GM11168 (cell line): Measurements from ENCODE around the gene NRM.
"Not testable (repeated sequence)": the region's sequence is repeated elsewhere in the genome, so short reads cannot be mapped to it uniquely, and the experiment has no call there.

ENCODE experiments used
- in situ Hi-C: fragments of 300-500 bp; cut with MboI; formaldehyde crosslinking; loops from one replicate; pipeline ENCODE4 v1.12.0; 2022; ENCODE audit warnings: low sequenced_read_pairs; ENCODE audit not compliant: unreplicated experiment

NRM gene

GRCh38 chr6:30721198-30722024 is 30.6 kb upstream of the NRM start:
- in situ Hi-C loops: loop anchor here (5.0 kb wide), 1 partner anchor 49 kb away; the partner anchor contains the start of gene DHX16

GRCh38 chr6:30720738-30721197 is 30.0 kb upstream of the NRM start:
- in situ Hi-C loops: loop anchor here (5.0 kb wide), 1 partner anchor 48 kb away; the partner anchor contains the start of gene DHX16

GRCh38 chr6:30719791-30720737 is 29.3 kb upstream of the NRM start, which contains the start of gene TUBB:
Gene TUBB, plus strand, starts transcription at chr6:30720352. Its CDS starts 155 bp downstream, at chr6:30720507.
- in situ Hi-C loops: loop anchor here (5.0 kb wide), 1 partner anchor 48 kb away; the partner anchor contains the start of gene DHX16

DNA sequence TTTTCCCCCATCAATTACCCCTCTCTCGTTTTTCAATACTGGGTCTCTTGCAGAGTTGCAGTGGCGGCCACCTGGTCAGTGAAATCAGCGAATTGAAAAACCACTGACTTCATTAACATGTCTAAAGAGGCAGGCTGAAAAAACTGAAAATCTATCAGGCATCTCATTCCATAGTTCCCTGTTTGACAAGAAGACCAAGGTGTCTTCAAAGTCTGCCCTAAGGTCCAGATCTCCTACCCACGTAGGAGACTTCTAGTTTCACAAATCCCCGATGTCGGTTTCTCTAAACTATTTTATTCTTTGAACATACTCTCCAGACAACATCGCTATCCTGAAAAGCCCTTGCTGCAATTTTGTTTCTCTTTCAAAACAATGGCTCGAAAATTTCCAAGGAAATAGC is 28.6 kb upstream of the NRM start:
- in situ Hi-C loops: no loop called here

DNA sequence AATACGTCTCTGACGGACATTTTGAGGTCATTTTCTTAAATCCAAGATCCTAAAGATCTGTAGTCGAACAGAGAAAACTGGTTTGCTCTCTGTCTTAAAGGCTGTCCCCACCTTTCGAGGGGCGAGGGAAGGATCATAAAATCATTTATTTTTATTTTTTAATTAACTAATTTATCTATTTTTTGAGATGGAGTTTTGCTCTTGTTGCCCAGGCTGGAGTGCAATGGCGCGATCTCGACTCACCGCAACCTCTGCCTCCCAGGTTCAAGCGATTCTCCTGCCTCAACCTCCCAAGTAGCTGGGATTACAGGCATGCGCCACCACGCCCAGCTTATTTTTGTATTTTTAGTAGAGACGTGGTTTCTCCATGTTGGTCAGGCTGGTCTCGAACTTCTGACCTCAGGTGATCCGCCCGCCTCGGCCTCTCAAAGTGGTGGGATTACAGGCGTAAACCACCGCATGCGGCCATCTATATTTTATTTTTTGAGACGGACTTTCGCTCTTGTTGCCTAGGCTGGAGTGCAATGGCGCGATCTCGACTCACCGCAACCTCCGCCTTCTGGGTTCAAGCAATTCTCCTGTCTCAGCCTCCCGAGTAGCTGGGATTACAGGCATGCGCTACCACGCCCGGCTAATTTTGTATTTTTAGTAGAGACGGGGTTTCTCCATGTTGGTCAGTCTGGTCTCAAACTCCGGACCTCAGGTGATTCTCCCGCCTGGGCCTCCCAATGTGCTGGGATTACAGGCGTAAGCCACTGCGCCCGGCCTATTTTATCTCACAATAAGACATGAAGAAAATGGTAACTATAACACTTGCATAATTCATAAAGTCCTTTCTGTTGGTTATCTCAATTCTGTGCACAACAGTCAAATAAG is 27.3 kb upstream of the NRM start:
- in situ Hi-C loops: not testable (repeated sequence)

DNA sequence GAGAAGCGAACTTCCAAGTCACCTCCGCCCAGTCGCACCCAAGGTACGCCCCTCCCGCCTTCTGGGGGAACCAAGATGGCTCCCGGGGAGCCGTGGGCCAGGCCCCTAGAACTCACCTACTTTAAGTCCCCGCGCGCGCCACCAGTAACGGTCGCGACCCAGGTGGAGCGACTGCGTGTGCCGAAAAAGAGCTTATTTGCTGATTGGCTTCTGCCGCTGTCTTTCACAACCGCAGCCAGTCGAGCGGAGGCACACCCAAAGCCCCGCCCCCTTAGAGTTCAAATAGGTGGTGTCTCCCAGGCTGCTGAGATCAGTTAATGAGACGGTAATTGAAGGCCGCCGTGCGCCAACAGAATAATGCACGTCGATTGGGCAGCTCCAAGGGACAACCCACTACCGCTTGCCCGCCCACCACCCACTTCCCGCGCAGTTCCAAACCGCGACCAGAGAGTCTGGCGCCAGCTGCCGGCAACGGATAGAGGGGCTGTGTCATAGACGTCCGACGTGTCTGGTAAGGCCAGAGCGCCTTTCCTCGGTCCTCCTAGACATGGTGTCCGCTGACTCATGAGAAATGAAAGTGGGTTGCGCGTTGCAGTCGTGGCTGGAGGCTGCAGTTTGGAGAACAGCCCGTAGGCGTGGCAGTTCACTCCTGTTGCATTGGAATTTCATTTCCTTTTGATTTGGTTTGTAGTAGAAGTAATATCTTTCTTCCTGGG is 26.5 kb upstream of the NRM start, which contains the start of gene MDC1:
Gene MDC1 (minus strand): TSS at position 153 of the 716 bp plus-strand sequence. CDS start 2,106 bp downstream, outside the sequence.
- in situ Hi-C loops: no loop called here

GRCh38 chr6:30716879-30717128 is 26.0 kb upstream of the NRM start:
- in situ Hi-C loops: no loop called here

DNA sequence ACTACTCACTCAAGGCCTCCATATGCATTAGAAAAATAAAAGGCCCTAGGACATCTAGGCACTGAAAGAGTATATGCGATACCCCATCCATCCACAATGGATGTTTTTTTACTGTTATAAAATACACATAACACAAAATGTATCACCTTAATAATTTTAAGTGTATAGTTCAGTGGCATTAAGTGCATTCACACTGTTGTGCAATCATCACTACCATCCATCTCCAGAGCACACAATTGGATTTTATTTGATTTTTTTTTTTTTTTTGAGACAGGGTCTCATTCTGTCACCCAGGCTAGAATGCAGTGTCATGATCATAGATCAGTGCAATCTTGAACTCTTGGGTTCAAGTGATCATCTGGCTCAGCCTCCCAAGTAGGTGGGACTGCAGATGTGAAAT is 23.5 kb upstream of the NRM start:
- in situ Hi-C loops: no loop called here

DNA sequence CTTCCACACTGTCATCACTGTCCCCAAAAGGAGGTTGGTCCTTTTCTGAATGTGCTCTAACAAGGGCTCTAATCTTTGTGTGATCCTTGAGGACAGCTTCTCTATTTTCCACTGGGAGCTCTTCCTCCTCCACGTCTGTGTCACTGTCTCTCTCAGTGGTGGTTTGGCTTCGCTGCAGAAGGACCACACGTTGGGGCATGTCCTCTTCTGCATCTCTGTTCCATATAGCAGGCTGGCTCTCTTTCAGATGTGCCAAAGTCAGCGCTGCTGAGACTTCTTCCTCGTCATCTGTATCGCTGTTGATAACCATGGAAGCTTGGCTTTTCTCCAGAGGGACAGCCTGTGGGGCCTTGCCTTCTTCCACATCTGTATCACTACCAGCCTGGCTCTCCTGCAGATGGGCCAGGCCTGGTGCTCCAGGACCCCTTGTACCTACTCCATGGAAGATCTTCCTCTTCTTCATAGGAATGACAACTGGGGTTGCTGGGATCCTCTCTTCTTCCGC is 21.7 kb upstream of the NRM start:
- in situ Hi-C loops: no loop called here

DNA sequence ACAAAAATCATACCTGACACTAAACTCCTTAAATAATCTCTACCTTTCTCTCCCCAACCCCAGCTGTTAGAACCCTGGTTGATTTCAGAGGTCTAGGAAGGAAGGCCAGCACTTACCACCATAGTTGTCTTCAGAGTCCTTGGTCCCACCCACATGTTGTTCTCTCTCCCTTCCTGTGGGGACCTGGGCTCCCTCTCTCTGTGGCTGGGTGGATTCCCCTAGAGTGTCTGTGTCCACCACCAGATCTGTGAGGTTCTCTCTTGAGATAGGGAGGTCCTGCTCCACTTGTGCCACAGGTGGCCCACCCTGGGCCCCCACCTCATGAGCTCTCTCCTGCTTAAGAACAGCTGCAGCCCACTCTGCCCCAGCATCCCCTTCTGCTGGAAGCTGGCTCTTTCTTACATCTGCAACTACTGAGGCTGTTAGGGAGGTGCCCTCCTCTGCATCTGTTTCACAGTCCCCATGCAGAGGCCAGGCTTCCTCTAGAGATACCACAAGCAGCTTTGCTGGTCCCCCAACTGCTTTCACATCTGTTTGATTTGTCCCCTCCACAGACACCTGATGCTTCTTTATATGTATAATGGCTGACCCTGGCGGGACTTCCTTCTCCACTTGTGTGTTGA is 21.1 kb upstream of the NRM start:
- in situ Hi-C loops: no loop called here

DNA sequence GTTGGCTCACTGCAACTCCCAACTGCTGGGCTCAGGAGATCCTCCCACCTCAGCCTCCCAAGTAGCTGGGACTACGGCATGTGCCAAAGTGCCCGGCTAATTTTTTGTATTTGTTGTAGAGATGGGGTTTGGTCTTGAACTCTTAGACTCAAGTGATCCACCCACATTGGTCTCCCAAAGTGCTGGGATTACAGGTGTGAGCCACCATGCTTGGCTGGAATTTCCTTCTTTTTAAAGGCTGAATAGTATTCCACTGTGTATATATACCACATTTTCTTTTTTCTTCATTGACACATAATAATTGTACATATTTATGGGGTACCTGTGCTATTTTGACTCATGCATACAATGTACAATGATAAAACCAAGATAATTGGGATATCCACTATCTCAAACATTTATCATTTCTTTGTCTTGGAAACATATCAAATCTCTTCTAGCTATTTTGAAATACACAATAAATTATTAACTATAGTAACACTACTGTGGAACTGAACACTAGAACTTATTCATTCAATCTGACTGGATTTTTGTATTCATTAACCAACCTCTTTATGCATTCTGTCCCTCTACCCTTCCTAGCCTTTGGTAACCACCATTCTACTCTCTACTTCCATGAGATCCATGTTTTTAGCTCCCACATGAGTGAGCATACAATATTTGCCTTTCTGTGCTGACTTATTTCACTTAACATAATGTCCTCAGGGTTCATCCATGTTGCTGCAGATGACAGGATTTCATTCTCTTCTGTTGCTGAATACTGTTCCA is 18.5 kb upstream of the NRM start:
- in situ Hi-C loops: no loop called here

GRCh38 chr6:30707281-30707850 is 16.6 kb upstream of the NRM start:
- in situ Hi-C loops: no loop called here

DNA sequence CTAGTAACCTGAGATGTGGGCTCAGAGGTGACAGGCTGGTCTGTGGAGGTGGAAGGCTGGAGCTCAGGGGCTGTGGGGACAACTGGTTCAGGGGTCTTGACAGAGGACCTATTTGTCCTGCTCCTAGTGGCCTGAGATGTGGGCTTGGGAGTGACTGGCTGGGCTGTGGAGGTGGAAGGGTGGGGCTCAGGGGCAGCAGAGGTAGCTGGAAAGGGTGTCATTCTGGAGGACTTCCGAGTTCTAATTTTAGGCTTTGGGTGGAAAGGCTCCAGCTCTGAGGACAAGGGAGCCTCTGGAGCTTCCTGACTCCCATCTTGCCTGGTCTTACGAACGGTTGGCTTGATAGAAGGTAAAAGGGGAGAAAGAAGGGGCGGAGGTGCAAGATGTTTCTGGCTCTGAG is 14.8 kb upstream of the NRM start:
- in situ Hi-C loops: no loop called here

DNA sequence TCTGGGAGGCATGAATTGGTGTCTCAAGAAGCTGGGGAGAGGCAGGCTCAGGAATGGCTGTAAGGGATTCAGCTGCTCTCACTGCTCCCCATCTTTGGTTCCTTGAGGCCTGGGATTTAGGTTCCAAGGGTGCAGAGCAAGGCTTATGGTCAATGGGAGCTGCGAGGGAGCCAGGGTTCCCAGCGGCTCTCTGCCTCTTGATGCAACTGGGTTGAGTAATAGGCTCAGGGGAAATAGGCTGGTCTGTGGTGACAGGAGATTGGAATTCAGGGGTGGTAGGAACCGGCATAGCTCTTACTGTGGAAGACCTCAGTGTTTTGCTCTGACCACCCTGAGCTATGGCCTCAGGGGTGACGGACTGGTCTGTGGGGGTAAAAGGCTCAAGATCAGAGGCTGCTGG is 13.0 kb upstream of the NRM start:
- in situ Hi-C loops: no loop called here

DNA sequence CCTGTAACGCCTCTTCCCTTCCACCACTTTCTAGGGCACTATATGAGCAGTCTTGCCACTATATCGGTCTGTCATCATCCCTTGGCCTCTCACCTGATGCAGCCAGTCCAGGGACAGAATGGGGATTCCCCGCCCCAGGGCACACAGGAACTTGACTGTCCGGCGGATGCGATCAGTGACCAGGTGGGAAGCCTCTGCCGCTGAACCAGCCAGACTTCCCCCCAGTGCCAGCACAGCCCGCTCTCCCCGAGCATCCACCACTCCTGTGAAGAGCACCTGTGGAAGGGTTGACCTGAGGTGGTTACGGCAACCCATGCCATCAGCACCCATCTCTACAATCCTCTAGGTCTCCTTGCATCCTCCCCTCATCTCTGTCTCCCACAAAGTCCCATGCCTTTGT is 12.2 kb upstream of the NRM start:
- in situ Hi-C loops: no loop called here

DNA sequence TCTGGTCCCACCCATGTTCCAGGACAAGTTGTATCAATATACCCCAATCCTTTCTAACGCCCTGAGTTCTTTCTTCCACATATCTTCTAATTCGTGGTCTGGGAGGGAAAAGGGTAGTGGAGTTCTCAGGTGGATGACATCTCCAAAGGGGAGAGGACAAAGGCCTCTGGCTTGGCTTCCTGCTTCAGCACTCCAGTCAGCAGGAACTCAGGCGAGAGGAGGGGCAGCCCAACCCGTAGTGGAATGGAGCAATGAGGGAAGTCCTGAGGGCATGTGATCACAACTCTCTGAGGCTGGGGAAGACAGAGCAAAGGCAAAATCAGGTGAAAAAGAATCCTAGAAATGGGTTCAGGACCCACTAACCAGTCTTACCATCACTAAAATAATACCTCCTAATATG is 9.6 kb upstream of the NRM start:
- in situ Hi-C loops: no loop called here

DNA sequence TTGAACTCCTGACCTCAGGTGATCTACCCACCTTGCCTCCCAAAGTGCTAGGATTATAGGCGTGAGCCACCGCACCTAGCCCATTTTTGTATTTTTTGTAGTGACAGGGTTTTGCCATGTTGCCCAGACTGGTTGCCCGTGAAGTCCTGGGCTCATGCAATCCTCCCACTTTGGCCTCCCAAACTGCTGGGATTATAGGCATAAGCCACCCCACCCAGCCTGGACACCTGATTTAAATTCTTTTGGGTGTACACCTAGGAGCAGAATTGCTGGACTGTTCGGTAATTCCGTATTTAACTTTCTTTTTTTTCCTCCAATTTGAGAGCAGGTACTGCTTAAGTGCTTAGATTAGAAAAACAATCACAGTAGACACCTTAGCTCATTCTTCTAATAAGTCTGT is 5.6 kb upstream of the NRM start:
- in situ Hi-C loops: no loop called here
